Fibroblast of lung (primary cell): ENCODE data around the gene ZNF280C.

Experiments used
- EZH2 ChIP-seq: IDR thresholded peaks from 2 replicates; pipeline ENCODE4 v1.5.1; 2012; ENCODE audit warnings: low read length, control low read depth, mild to moderate bottlenecking; ENCODE audit errors: missing control alignments
- TF ChIP-seq, protein P1 (sequence below), 2 donors: IDR thresholded peaks in 1 of 2; conservative IDR thresholded peaks in 1 of 2; 1 replicate in 1 of 2; 2 replicates in 1 of 2; pipeline ENCODE4 v1.5.1; 2011 to 2012; ENCODE audit warnings: low read length in 2 of 2, control low read depth in 1 of 2, inconsistent platforms in 1 of 2, low read depth in 1 of 2, mild to moderate bottlenecking in 1 of 2

DNA sequence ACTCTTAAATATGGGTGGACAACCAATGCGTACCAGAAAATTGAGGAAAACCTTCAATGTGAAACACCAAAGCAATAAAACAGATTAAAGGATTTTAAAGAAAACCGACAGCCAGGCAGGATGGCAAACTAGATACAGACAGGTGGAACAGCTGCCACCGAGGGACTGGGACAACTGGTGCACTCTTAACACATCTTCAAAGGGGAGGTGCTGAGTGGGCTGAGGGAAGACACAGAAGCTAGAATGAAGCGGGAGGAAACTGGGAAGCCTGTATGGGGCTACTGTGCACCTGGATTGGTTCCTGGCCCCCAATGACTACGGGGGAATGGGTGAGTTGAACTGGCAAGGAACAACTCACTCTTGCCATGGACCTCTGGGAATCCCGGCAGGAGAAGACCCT lies 20.7 kb downstream of the ZNF280C start:
- TF ChIP-seq, protein P1, sequence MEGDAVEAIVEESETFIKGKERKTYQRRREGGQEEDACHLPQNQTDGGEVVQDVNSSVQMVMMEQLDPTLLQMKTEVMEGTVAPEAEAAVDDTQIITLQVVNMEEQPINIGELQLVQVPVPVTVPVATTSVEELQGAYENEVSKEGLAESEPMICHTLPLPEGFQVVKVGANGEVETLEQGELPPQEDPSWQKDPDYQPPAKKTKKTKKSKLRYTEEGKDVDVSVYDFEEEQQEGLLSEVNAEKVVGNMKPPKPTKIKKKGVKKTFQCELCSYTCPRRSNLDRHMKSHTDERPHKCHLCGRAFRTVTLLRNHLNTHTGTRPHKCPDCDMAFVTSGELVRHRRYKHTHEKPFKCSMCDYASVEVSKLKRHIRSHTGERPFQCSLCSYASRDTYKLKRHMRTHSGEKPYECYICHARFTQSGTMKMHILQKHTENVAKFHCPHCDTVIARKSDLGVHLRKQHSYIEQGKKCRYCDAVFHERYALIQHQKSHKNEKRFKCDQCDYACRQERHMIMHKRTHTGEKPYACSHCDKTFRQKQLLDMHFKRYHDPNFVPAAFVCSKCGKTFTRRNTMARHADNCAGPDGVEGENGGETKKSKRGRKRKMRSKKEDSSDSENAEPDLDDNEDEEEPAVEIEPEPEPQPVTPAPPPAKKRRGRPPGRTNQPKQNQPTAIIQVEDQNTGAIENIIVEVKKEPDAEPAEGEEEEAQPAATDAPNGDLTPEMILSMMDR (conservative IDR thresholded peaks at IDR 0.05 in 1 of 2, IDR thresholded peaks at IDR 0.05 in 1 of 2; ENCODE audit: low read depth in 1 of 2, low read length in 2 of 2) = no peak
- no peak for TF ChIP-seq EZH2
